OCI-LY3 (cell line): ENCODE data around the gene DR1.

ENCODE experiments used
- H2AFZ ChIP-seq: fragments of 200-600, 300-600 bp; shearing (Covaris generic); 2 replicates; pipeline ENCODE4 v1.6.0; 2014; ENCODE audit warnings: antibody characterized with exemption, low read depth, low read length
- H3K27ac ChIP-seq: fragments of 200-600, 300-600 bp; sonication (generic); 2 replicates; pipeline ENCODE4 v1.5.1; 2014; ENCODE audit warnings: mild to moderate bottlenecking, low read length, moderate library complexity, mixed read lengths
- H3K27me3 ChIP-seq: fragments of 200-600, 300-600 bp; sonication (generic); 2 replicates; pipeline ENCODE4 v1.6.1; 2014; ENCODE audit warnings: low read depth, low read length, mixed read lengths
- H3K36me3 ChIP-seq: fragments of 200-600, 300-600 bp; sonication (generic); replicated peaks from 2 replicates; pipeline ENCODE3; 2014; ENCODE audit warnings: low read depth, low read length, mixed read lengths
- H3K4me1 ChIP-seq: fragments of 300-600, 200-600 bp; sonication (generic); 2 replicates; pipeline ENCODE4 v1.6.1; 2014; ENCODE audit warnings: low read length, mixed read lengths
- H3K4me2 ChIP-seq: fragments of 200-600, 300-600 bp; sonication (generic); 2 replicates; pipeline ENCODE4 v1.6.1; 2014; ENCODE audit warnings: low read length, mixed read lengths
- H3K4me3 ChIP-seq: fragments of 300-600, 200-600 bp; sonication (generic); 2 replicates; pipeline ENCODE4 v1.5.1; 2014; ENCODE audit warnings: antibody characterized with exemption, mild to moderate bottlenecking, low read length, moderate library complexity
- H3K79me2 ChIP-seq: fragments of 300-600, 200-600 bp; shearing (Covaris generic); 2 replicates; pipeline ENCODE4 v1.6.1; 2014; ENCODE audit warnings: mild to moderate bottlenecking, low read length, mixed read lengths
- H3K9ac ChIP-seq: fragments of 300-600, 200-600 bp; shearing (Covaris generic); 2 replicates; pipeline ENCODE4 v1.6.0; 2014; ENCODE audit warnings: mild to moderate bottlenecking, low read length, moderate library complexity
- H3K9me3 ChIP-seq: fragments of 200-600, 300-600 bp; shearing (Covaris generic); 2 replicates; pipeline ENCODE4 v1.6.1; 2014; ENCODE audit warnings: low read length, mixed read lengths; ENCODE audit not compliant: insufficient read depth
- H4K20me1 ChIP-seq: fragments of 200-600, 300-600 bp; sonication (generic); 2 replicates; pipeline ENCODE4 v1.6.1; 2016; ENCODE audit warnings: low read length, mixed read lengths; ENCODE audit not compliant: insufficient read depth
- CTCF ChIP-seq: fragments of 200-600, 300-600 bp; sonication (generic); IDR thresholded peaks from 2 replicates; pipeline ENCODE4 v1.5.1; 2014; ENCODE audit warnings: antibody characterized with exemption, low read length, low read depth
- EZH2phosphoT487 ChIP-seq: fragments of 200-600 bp; shearing (Covaris generic); IDR thresholded peaks from 2 replicates; pipeline ENCODE4 v1.6.1; 2018; ENCODE audit warnings: antibody characterized with exemption, mixed run types, low read depth

DR1 gene

GRCh38 chr1:93357242-93357641 lies 11.5 kb downstream of the DR1 start:
- no peak overlapping the region for H2AFZ ChIP-seq
- no peak for TF ChIP-seq CTCF
- TF ChIP-seq EZH2phosphoT487, result no peak
- no peak overlapping the region for H3K4me3 ChIP-seq
- H3K36me3 ChIP-seq, result peaks cover 50% of the 10 kb centered on the region
- no peaks in the 10 kb centered on the region for H3K27me3 ChIP-seq
- H3K27ac ChIP-seq, result no peak overlapping the region
- H3K4me2 ChIP-seq, result no peak overlapping the region
- no peak overlapping the region for H3K9ac ChIP-seq
- H4K20me1 ChIP-seq, result peaks cover 43% of the 10 kb centered on the region
- H3K79me2 ChIP-seq, result peaks cover 99% of the 10 kb centered on the region
- H3K9me3 ChIP-seq, result no peaks in the 10 kb centered on the region
- peaks cover 29% of the 10 kb centered on the region for H3K4me1 ChIP-seq

GRCh38 chr1:93358293-93358692 lies 12.6 kb downstream of the DR1 start:
- peaks cover 50% of the 10 kb centered on the region for H3K36me3 ChIP-seq
- H3K9ac ChIP-seq, result no peak overlapping the region
- H3K79me2 ChIP-seq, result peaks cover 94% of the 10 kb centered on the region

GRCh38 chr1:93360111-93360510 lies 14.4 kb downstream of the DR1 start:
- H3K27ac ChIP-seq, result no peak overlapping the region

More at GRCh38 chr1:93358293-93358692, 12.6 kb downstream of the DR1 start:
- no peaks in the 10 kb centered on the region for H3K9me3 ChIP-seq
- H2AFZ ChIP-seq, result no peak overlapping the region
- H3K4me1 ChIP-seq, result peaks cover 22% of the 10 kb centered on the region
- H4K20me1 ChIP-seq, result peaks cover 32% of the 10 kb centered on the region
- no peak overlapping the region for H3K4me3 ChIP-seq
- H3K4me2 ChIP-seq, result peak overlapping the region; percentile 32
- no peak for TF ChIP-seq EZH2phosphoT487
- no peak for TF ChIP-seq CTCF
- H3K27me3 ChIP-seq, result no peaks in the 10 kb centered on the region
- H3K27ac ChIP-seq, result peak overlapping the region; percentile 27; the same call in 1 of the 2 replicates

GRCh38 chr1:93362237-93362636 lies 16.5 kb downstream of the DR1 start:
- Histone ChIP-seq H3K27me3 (no peaks in the 10 kb centered on the region), H3K4me1 (peaks cover 21% of the 10 kb centered on the region), H3K36me3 (peaks cover 37% of the 10 kb centered on the region), H3K79me2 (peaks cover 62% of the 10 kb centered on the region), H3K4me2 (no peak overlapping the region), H2AFZ (no peak overlapping the region), H3K9me3 (no peaks in the 10 kb centered on the region), H4K20me1 (peaks cover 29% of the 10 kb centered on the region), H3K27ac (no peak overlapping the region), H3K9ac (no peak overlapping the region), H3K4me3 (no peak overlapping the region)
- TF ChIP-seq EZH2phosphoT487 (no peak), CTCF (no peak)

More at GRCh38 chr1:93360111-93360510, 14.4 kb downstream of the DR1 start:
- H3K79me2 ChIP-seq, result peaks cover 84% of the 10 kb centered on the region
- no peaks in the 10 kb centered on the region for H3K27me3 ChIP-seq
- H3K4me1 ChIP-seq, result peaks cover 21% of the 10 kb centered on the region
- no peak overlapping the region for H3K9ac ChIP-seq
- H3K9me3 ChIP-seq, result no peaks in the 10 kb centered on the region
- H4K20me1 ChIP-seq, result peaks cover 32% of the 10 kb centered on the region
- TF ChIP-seq EZH2phosphoT487, result no peak
- TF ChIP-seq CTCF, result no peak
- H3K4me2 ChIP-seq, result no peak overlapping the region
- peaks cover 51% of the 10 kb centered on the region for H3K36me3 ChIP-seq
- H2AFZ ChIP-seq, result no peak overlapping the region
- no peak overlapping the region for H3K4me3 ChIP-seq
